PFSK-1 (cell line): Measurements from ENCODE around the gene CDC42EP3.

ENCODE experiments used
- FOXP2 ChIP-seq: optimal IDR thresholded peaks from 2 replicates; pipeline ENCODE3; 2011; ENCODE audit warnings: borderline replicate concordance, control low read depth, inconsistent platforms; ENCODE audit not compliant: insufficient read depth; ENCODE audit errors: extremely low read length, extremely low read depth
- POLR2AphosphoS5 ChIP-seq: IDR thresholded peaks from 2 replicates; pipeline ENCODE4 v1.6.1; 2012; ENCODE audit warnings: low read depth, mild to moderate bottlenecking, control low read depth, low read length, moderate library complexity
- REST ChIP-seq, 2 experiments: IDR thresholded peaks; 2 replicates each; pipeline versions ENCODE4 v1.6.1 to v1.8.0; 2011 to 2012; ENCODE audit warnings: low read depth in 2 of 2, low read length in 2 of 2, control low read depth in 1 of 2, inconsistent platforms in 1 of 2, mild to moderate bottlenecking in 1 of 2, moderate library complexity in 1 of 2; ENCODE audit not compliant: insufficient read depth in 1 of 2
- SIN3A ChIP-seq: IDR thresholded peaks from 2 replicates; pipeline ENCODE4 v1.6.1; 2012; ENCODE audit warnings: mild to moderate bottlenecking, low read length, moderate library complexity, borderline replicate concordance; ENCODE audit not compliant: insufficient read depth
- TAF1 ChIP-seq: IDR thresholded peaks from 2 replicates; pipeline ENCODE4 v1.6.1; 2012; ENCODE audit warnings: low read length, control low read depth, borderline replicate concordance; ENCODE audit not compliant: insufficient read depth

GRCh38 chr2:37637985-37638384 lies 33.5 kb downstream of the CDC42EP3 start:
- no peak for TF ChIP-seq SIN3A
- no peak for TF ChIP-seq TAF1
- no peak for TF ChIP-seq REST (IDR thresholded peaks at IDR 0.05; ENCODE audit: insufficient read depth in 1 of 2, low read depth in 2 of 2, low read length in 2 of 2)
- TF ChIP-seq POLR2AphosphoS5: no peak
- TF ChIP-seq FOXP2: no peak
